GM19099 (cell line): Measurements from ENCODE around the gene ADAMTSL1.

ENCODE experiments used
- POLR2A ChIP-seq: IDR thresholded peaks from 3 replicates; pipeline ENCODE4 v1.6.1; 2011; ENCODE audit warnings: low read depth; ENCODE audit not compliant: insufficient read length; ENCODE audit errors: extremely low read depth

ADAMTSL1 gene

DNA sequence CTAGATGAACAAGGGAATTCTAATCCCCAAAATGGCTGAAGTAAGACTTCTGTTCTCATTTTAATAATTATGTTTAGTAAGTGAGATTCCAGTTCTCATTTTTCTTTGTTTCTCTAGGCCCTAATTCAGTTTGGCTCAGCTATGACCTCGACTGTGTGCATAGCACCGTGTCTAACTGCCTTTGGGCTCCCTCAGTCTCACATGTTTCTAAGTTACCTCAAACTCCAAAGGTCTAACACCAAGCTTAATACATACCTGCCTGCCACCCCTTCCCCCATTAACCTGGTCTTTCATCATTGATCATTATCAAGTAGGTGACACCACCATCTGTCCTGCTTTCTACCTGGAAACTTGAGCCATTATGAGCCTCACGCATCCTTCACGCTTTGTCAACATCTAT is 285.9 kb downstream of the ADAMTSL1 start:
- no peak for TF ChIP-seq POLR2A

GRCh38 chr9:18761742-18762300 is 287.9 kb downstream of the ADAMTSL1 start:
- no peak for TF ChIP-seq POLR2A

- no peak for TF ChIP-seq POLR2A
Observed at GRCh38 chr9:18766989-18767550, 293.1 kb downstream of the ADAMTSL1 start.

DNA sequence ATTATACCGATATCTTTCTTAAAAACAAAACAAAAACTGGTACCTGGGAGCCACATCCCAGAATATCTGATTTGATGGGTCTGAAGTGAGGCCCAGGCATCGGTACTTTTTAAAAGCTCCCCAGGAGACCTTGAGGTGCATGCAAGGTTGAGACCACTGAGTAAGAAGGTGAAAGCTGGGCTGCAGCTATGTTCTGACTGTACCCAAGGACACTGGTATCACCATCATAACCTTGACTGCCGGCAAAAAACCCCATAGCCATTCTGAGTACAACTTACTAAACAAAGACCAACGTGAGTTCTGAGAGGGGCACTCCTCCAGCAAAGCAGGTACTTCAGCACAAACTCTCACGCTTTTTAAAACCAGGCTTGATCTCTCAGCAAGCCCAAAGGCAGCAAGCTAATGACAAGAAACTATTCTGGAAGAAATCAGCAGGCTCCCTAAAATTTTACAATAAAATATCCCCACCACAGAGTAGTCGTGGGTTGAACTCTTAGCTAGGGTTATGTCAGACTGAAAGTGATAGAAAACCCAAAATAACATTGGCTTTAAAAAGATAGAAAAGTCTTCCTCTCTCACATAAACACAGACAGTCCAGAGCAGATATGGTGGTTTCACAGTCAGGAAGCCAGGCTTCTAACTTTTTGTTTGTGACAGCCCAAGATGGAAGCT is 295.1 kb downstream of the ADAMTSL1 start:
- no peak for TF ChIP-seq POLR2A

DNA sequence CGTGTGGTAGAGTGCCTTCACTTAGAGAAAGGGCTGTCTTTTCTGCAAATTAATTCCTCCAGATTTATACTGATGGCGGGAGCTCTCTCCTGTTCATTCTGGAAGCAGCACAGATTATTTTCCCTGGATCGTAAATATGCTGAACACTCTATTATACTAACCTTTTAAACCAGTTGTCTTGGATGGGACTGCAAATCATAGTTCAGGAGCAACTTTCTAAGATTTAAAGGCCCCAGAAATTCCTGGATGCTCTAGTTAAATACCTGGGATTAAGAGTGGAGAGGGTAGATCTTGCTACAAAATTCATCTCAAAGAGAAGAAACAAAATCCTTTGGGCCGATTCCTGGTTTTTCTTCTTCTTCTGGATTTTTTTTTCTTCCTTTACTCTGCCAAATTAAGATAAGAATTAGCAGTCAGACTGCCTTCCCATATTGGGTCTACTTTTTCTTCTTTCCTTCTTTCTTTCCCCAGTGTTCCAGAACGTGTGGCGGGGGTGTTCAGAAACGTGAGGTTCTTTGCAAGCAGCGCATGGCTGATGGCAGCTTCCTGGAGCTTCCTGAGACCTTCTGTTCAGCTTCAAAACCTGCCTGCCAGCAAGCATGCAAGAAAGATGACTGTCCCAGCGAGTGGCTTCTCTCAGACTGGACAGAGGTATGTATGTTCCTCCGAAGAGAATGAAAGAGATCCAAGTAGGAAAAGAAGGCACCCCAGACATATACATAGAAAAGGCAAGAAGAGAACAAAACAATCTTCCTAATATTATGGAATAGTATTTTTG is 296.4 kb downstream of the ADAMTSL1 start:
- TF ChIP-seq POLR2A: no peak

DNA sequence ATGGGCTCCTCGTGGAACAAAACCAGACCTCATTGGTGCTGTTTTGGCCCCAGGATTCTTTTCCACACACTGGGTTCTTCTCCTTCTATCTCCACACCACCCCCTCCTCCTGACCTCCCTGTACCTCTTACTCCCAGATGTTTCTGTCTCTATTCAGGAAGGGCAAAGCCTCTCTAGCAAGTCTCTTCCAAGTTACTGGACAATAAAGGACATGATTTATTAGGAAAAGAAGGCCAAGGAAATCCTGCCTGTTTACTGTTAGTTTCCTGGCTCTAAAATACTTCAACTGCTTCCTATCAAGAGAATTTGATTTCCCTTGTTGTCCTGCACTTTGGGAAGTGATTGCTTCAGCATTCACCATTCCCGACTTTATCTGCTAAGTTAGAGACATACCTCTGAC is 297.1 kb downstream of the ADAMTSL1 start:
- no peak for TF ChIP-seq POLR2A

- no peak for TF ChIP-seq POLR2A
Observed at GRCh38 chr9:18771763-18772162, 297.8 kb downstream of the ADAMTSL1 start.

DNA sequence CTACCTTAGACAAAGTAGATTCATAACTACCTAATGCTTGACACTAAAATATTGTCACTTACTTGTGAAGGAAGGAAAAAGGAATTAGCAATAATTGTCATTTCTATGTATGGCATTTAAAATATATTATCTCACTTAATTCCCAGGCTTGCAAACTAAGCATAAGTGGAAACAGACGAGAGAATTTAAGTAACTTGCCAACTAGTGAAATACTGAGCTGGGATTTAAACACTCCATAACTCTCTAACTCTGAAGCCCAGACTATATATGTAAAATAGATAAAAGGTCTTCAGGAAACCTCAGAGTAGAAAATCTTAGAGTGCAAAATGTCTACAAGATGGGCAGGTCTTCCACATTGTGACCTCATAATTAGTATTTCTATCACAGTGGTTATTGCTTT is 301.3 kb downstream of the ADAMTSL1 start:
- TF ChIP-seq POLR2A: no peak

DNA sequence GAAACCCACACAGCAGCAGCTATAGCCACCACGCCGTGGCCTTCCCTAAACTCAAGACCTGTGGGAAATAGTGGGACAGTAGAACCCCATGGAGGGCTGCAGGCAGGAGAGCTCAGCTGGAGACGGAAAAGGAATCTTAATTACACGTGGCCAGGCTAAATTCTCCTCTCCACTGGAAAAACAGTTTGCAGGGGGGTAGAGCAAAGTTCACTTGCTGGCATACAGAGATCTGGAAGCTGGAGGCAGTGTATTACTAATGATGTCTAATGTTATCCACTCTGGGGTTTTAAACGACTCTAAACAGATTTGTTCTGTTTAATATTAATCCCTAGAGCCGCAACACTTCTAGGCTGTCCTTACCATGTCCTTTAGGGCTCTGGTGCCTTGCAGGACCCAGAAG is 302.0 kb downstream of the ADAMTSL1 start:
- no peak for TF ChIP-seq POLR2A

DNA sequence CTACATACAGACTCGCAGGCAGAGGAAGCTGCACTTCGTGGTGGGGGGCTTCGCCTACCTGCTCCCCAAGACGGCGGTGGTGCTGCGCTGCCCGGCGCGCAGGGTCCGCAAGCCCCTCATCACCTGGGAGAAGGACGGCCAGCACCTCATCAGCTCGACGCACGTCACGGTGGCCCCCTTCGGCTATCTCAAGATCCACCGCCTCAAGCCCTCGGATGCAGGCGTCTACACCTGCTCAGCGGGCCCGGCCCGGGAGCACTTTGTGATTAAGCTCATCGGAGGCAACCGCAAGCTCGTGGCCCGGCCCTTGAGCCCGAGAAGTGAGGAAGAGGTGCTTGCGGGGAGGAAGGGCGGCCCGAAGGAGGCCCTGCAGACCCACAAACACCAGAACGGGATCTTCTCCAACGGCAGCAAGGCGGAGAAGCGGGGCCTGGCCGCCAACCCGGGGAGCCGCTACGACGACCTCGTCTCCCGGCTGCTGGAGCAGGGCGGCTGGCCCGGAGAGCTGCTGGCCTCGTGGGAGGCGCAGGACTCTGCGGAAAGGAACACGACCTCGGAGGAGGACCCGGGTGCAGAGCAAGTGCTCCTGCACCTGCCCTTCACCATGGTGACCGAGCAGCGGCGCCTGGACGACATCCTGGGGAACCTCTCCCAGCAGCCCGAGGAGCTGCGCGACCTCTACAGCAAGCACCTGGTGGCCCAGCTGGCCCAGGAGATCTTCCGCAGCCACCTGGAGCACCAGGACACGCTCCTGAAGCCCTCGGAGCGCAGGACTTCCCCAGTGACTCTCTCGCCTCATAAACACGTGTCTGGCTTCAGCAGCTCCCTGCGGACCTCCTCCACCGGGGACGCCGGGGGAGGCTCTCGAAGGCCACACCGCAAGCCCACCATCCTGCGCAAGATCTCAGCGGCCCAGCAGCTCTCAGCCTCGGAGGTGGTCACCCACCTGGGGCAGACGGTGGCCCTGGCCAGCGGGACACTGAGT is 303.2 kb downstream of the ADAMTSL1 start:
- no peak for TF ChIP-seq POLR2A

- no peak for TF ChIP-seq POLR2A
Observed at GRCh38 chr9:18778147-18778546, 304.2 kb downstream of the ADAMTSL1 start.

DNA sequence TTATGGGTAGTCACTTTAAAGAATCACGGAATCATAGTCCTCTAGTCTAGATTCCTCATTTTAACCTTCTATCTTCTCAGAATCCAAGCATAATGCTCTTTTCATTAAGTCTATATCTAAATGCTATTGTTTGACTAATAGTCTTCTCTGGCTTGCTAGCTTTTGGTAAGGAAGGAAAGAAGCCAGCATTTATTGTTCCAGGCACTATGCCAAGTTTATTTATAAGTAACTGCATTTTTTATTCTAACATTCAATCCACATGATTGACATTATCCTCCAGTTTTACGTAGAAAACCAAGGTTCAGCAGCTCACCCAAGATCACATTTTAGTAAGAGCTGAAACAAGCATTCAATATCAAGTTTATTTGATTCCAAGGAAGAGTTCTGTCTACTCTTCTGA is 304.9 kb downstream of the ADAMTSL1 start:
- TF ChIP-seq POLR2A: no peak

DNA sequence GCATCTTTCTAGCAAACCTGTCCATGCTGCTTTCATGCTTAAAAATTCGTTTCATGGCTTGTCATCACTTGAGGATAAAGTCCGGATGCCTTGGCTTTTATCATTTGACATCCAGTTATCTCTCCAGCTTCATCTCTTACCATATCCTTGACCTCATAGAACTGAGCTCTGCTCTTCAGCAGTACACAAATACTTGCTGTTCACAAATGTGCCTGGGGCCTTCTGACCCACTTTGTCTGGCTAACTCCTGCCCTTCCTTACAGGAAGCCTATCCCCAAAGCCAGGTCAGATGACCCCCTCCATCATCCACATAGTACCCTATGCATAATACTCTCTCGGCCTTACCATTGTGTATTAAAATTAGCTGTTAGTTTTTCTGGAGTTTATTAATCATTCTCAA is 310.0 kb downstream of the ADAMTSL1 start:
- TF ChIP-seq POLR2A: no peak

DNA sequence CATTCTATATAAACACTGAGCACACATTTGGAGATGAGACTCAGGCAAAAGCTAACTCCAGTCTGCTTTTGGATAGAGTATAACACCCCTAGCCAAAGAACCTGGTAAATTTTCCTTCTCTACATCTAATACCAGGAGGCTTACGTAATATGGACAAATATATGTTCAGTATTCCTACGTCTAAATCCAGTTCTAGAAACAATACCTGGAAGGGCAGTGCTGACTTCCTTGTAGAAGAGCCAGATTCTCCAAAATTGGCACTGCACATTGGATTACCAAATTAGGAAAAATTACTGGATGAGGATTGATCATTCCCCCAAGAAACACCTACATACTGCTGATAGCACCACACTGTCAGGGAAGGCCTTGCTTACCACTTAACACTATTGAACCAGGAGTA is 311.7 kb downstream of the ADAMTSL1 start:
- no peak for TF ChIP-seq POLR2A

DNA sequence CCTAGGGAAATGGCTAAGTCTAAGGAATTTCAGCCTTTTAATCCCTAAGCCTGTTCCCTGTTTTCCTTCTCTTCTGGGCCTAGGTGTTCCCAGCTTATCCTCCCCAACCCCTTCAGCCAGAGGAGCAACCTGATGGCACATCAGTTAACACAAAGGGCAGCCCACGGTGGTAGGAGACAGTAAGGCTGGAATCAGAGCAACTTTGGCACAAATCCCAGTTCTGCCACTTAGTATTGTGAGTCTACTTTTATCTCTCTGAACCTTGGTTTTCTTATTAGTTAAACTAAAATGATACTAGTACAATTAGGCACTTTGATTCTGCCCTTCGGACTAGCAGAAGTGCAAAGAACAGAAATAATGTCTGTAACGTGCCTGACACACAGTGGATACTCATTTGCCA is 312.2 kb downstream of the ADAMTSL1 start:
- no peak for TF ChIP-seq POLR2A
